Astrocyte (in vitro differentiated cells and primary cell): ENCODE data around the gene ADAMTS3. TPM values are rescaled to one million over a fixed set of nuclear protein-coding genes. Genes with fewer than 3 reads are reported as not detected.

Experiments
- DNase-seq: peaks from one replicate; pipeline ENCODE4 v3.0.0-alpha.2; 2010; ENCODE audit warnings: low read depth
- FAIRE-seq: peaks from 2 replicates; lab custom pipeline; 2011; peaks lifted over from hg19 to GRCh38; lab: Jason Lieb, UNC
- H2AFZ ChIP-seq: 2 replicates; pipeline ENCODE4 v1.6.0; 2012; ENCODE audit warnings: low read depth, low read length, inconsistent platforms
- H3K27ac ChIP-seq: 2 replicates; pipeline ENCODE4 v1.5.1; 2011; ENCODE audit warnings: low read depth, low read length, inconsistent platforms
- H3K27me3 ChIP-seq: 2 replicates; pipeline ENCODE4 v1.6.0; 2011; ENCODE audit warnings: low read length, inconsistent platforms; ENCODE audit not compliant: insufficient read depth
- H3K36me3 ChIP-seq: 2 replicates; pipeline ENCODE4 v1.5.1; 2011; ENCODE audit warnings: low read length, inconsistent platforms; ENCODE audit not compliant: insufficient read depth
- H3K4me1 ChIP-seq: 2 replicates; pipeline ENCODE4 v1.5.1; 2011; ENCODE audit warnings: low read length, inconsistent platforms; ENCODE audit not compliant: insufficient read depth
- H3K4me2 ChIP-seq: 2 replicates; pipeline ENCODE4 v1.6.0; 2012; ENCODE audit warnings: low read length, inconsistent platforms
- H3K4me3 ChIP-seq: 2 replicates; pipeline ENCODE4 v1.5.1; 2011; ENCODE audit warnings: low read depth, mild to moderate bottlenecking, low read length, inconsistent platforms; ENCODE audit not compliant: insufficient read depth
- H3K79me2 ChIP-seq: 2 replicates; pipeline ENCODE4 v1.6.0; 2012; ENCODE audit warnings: mild to moderate bottlenecking, low read length, inconsistent platforms; ENCODE audit not compliant: insufficient read depth
- H3K9ac ChIP-seq: 2 replicates; pipeline ENCODE4 v1.6.0; 2012; ENCODE audit warnings: mild to moderate bottlenecking, low read length, inconsistent platforms
- H3K9me3 ChIP-seq: 2 replicates; pipeline ENCODE4 v1.5.1; 2012; ENCODE audit warnings: low read depth, mild to moderate bottlenecking, low read length, inconsistent platforms; ENCODE audit not compliant: insufficient read depth
- H4K20me1 ChIP-seq: 2 replicates; pipeline ENCODE4 v1.6.0; 2012; ENCODE audit warnings: low read length, inconsistent platforms; ENCODE audit not compliant: insufficient read depth
- H3K27ac Mint-ChIP-seq: one replicate; pipeline ENCODE4 v1.8.0; 2021; ENCODE audit warnings: mild to moderate bottlenecking, mixed read lengths; ENCODE audit not compliant: unreplicated experiment
- H3K27me3 Mint-ChIP-seq: one replicate; pipeline ENCODE4 v1.8.0; 2021; ENCODE audit warnings: low read depth, mixed read lengths; ENCODE audit not compliant: unreplicated experiment
- H3K36me3 Mint-ChIP-seq: one replicate; pipeline ENCODE4 v1.8.0; 2021; ENCODE audit warnings: low read depth, mixed read lengths; ENCODE audit not compliant: unreplicated experiment
- H3K4me1 Mint-ChIP-seq: one replicate; pipeline ENCODE4 v1.8.0; 2021; ENCODE audit warnings: low read depth, mixed read lengths; ENCODE audit not compliant: unreplicated experiment
- H3K4me3 Mint-ChIP-seq: one replicate; pipeline ENCODE4 v1.8.0; 2021; ENCODE audit warnings: mild to moderate bottlenecking, moderate library complexity, mixed read lengths; ENCODE audit not compliant: unreplicated experiment
- H3K9me3 Mint-ChIP-seq: one replicate; pipeline ENCODE4 v1.8.0; 2021; ENCODE audit warnings: mild to moderate bottlenecking, mixed read lengths; ENCODE audit not compliant: unreplicated experiment
- CTCF ChIP-seq: IDR thresholded peaks from 2 replicates; pipeline ENCODE4 v1.5.1; 2011; ENCODE audit warnings: low read depth, mild to moderate bottlenecking, inconsistent platforms, low read length, moderate library complexity; ENCODE audit not compliant: insufficient read depth
- EZH2 ChIP-seq: IDR thresholded peaks from 2 replicates; pipeline ENCODE4 v1.6.1; 2012; ENCODE audit warnings: mild to moderate bottlenecking, low read length, inconsistent platforms; ENCODE audit not compliant: insufficient read depth
- total RNA-seq: library from RNA; stranded (reverse); gene quantifications from 2 replicates; pipeline ENCODE4 v1.2.1, GENCODE V29; 2021

ADAMTS3 gene
- total RNA-seq, 1 donor from 2014 or later: 4.2 TPM

GRCh38 chr4:72360075-72360474 is 208.9 kb downstream of the ADAMTS3 start:
- Histone ChIP-seq H3K4me3 (no peak overlapping the region), H3K36me3 (no peaks in the 10 kb centered on the region), H2AFZ (no peak overlapping the region), H3K9me3 (no peaks in the 10 kb centered on the region), H3K27ac (no peak overlapping the region), H3K9ac (no peak overlapping the region), H3K4me1 (no peaks in the 10 kb centered on the region), H4K20me1 (no peaks in the 10 kb centered on the region), H3K27me3 (no peaks in the 10 kb centered on the region), H3K4me2 (no peak overlapping the region), H3K79me2 (no peaks in the 10 kb centered on the region)
- TF ChIP-seq EZH2 (no peak), CTCF (no peak)
- DNase-seq (no peak), FAIRE-seq (no peak)
- no peak overlapping the region for H3K27ac Mint-ChIP-seq
- H3K27me3 Mint-ChIP-seq: no peaks in the 10 kb centered on the region
- H3K36me3 Mint-ChIP-seq: no peaks in the 10 kb centered on the region
- no peak overlapping the region for H3K4me3 Mint-ChIP-seq
- H3K9me3 Mint-ChIP-seq: no peaks in the 10 kb centered on the region
- no peaks in the 10 kb centered on the region for H3K4me1 Mint-ChIP-seq

- FAIRE-seq (no peak), DNase-seq (no peak)
- Histone ChIP-seq H3K9ac (no peak overlapping the region), H3K79me2 (no peaks in the 10 kb centered on the region), H3K4me3 (no peak overlapping the region), H2AFZ (no peak overlapping the region), H4K20me1 (no peaks in the 10 kb centered on the region), H3K4me1 (no peaks in the 10 kb centered on the region), H3K27ac (no peak overlapping the region), H3K36me3 (no peaks in the 10 kb centered on the region), H3K9me3 (no peaks in the 10 kb centered on the region), H3K27me3 (no peaks in the 10 kb centered on the region), H3K4me2 (no peak overlapping the region)
- no peak for TF ChIP-seq EZH2
- TF ChIP-seq CTCF: no peak
- Mint-ChIP-seq H3K27ac (no peak overlapping the region), H3K36me3 (no peaks in the 10 kb centered on the region), H3K27me3 (no peaks in the 10 kb centered on the region), H3K4me1 (no peaks in the 10 kb centered on the region), H3K9me3 (no peaks in the 10 kb centered on the region), H3K4me3 (no peak overlapping the region)
Measured at GRCh38 chr4:72358483-72358882, 210.5 kb downstream of the ADAMTS3 start.

GRCh38 chr4:72357908-72358307 is 211.1 kb downstream of the ADAMTS3 start:
- Mint-ChIP-seq H3K36me3 (no peaks in the 10 kb centered on the region), H3K9me3 (no peaks in the 10 kb centered on the region), H3K27me3 (no peaks in the 10 kb centered on the region), H3K4me1 (no peaks in the 10 kb centered on the region), H3K4me3 (no peak overlapping the region), H3K27ac (no peak overlapping the region)
- no peak for TF ChIP-seq CTCF
- TF ChIP-seq EZH2: no peak
- Histone ChIP-seq H3K27ac (no peak overlapping the region), H3K9me3 (no peaks in the 10 kb centered on the region), H4K20me1 (no peaks in the 10 kb centered on the region), H3K79me2 (no peaks in the 10 kb centered on the region), H3K27me3 (no peaks in the 10 kb centered on the region), H2AFZ (no peak overlapping the region), H3K4me1 (no peaks in the 10 kb centered on the region), H3K4me2 (no peak overlapping the region), H3K9ac (no peak overlapping the region), H3K36me3 (no peaks in the 10 kb centered on the region), H3K4me3 (no peak overlapping the region)
- no peak for DNase-seq
- no peak for FAIRE-seq
